ENCODE data around the gene TMEM242. TPM values are rescaled to one million over a fixed set of nuclear protein-coding genes. Genes with fewer than 3 reads are reported as not detected.

TMEM242 gene
- total and polyA plus RNA-seq, 10 of the 15 experiments (the other 5 are each of a cell fraction or from before 2014, with no cell fraction given): 2.8 to 9.8 (median 5.5) TPM

DNA sequence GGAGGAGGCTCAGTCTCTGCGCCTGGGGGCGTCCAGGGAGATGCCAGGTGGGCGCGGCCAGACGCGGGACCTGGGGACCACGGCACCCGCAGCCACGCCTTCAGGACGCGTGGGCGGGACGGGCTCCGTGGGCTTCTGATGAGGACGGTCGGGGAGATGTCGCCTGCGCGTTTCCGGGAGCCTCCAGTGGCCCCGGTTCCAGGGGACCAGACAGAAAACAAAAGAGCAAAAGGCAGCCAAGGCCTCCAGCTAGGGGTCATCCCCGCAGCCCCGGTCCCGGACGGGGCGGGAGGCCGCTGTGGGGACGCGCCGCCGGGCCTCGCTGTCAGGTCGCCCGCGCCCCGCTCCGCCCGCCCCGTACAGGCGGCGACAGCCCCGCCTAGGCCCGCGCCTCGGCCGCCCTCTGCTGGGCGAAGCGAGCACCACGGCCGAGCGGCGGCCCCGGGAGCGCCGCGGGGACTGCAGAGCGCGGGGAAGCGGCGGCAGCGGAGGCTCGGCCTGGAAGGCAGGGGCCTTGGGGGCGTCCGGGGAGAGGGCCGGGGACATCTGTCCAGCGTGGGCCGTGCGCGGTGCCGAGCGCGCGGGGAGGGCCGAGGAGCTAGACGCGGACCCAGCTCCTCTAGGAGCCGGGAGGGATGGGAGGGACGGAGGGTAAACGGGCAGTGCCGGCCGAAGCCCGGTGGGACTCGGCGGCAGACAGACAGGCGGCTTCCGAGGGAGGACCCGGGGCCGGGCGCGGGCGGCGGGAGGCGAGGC, 48.7 kb downstream of the TMEM242 start (continued):
- no peak for TF ChIP-seq BRCA1 (IDR thresholded peaks at IDR 0.05; ENCODE audit: low read depth, low read length)
- peak; percentile 57; the same call in 1 of the 2 replicates for TF ChIP-seq MXI1 (IDR thresholded peaks at IDR 0.05; ENCODE audit: low read depth, low read length)
- 0 out of 2 replicates have a peak, but pooled peaks have one; percentile 8 for TF ChIP-seq CREM (IDR thresholded peaks at IDR 0.05; ENCODE audit: low read depth)
- TF ChIP-seq EGR1 (IDR thresholded peaks at IDR 0.05; ENCODE audit: borderline replicate concordance in 1 of 2, low read depth in 2 of 2, low read length in 2 of 2): peak; percentile 45 to 90
- peak; percentile 84 for TF ChIP-seq ZNF217 (IDR thresholded peaks at IDR 0.05)
- TF ChIP-seq ZSCAN29 (IDR thresholded peaks at IDR 0.05): peak; percentile 26; the same call in 1 of the 2 replicates
- TF ChIP-seq, protein P1, sequence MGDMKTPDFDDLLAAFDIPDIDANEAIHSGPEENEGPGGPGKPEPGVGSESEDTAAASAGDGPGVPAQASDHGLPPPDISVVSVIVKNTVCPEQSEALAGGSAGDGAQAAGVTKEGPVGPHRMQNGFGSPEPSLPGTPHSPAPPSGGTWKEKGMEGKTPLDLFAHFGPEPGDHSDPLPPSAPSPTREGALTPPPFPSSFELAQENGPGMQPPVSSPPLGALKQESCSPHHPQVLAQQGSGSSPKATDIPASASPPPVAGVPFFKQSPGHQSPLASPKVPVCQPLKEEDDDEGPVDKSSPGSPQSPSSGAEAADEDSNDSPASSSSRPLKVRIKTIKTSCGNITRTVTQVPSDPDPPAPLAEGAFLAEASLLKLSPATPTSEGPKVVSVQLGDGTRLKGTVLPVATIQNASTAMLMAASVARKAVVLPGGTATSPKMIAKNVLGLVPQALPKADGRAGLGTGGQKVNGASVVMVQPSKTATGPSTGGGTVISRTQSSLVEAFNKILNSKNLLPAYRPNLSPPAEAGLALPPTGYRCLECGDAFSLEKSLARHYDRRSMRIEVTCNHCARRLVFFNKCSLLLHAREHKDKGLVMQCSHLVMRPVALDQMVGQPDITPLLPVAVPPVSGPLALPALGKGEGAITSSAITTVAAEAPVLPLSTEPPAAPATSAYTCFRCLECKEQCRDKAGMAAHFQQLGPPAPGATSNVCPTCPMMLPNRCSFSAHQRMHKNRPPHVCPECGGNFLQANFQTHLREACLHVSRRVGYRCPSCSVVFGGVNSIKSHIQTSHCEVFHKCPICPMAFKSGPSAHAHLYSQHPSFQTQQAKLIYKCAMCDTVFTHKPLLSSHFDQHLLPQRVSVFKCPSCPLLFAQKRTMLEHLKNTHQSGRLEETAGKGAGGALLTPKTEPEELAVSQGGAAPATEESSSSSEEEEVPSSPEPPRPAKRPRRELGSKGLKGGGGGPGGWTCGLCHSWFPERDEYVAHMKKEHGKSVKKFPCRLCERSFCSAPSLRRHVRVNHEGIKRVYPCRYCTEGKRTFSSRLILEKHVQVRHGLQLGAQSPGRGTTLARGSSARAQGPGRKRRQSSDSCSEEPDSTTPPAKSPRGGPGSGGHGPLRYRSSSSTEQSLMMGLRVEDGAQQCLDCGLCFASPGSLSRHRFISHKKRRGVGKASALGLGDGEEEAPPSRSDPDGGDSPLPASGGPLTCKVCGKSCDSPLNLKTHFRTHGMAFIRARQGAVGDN (IDR thresholded peaks at IDR 0.05): peak; percentile 53
- 0 out of 2 replicates have a peak, but pooled peaks have one; percentile 43 for TF ChIP-seq ZNF207 (IDR thresholded peaks at IDR 0.05; ENCODE audit: borderline replicate concordance)
- TF ChIP-seq SMARCA5 (IDR thresholded peaks at IDR 0.05): peak; percentile 96
- TF ChIP-seq, protein P2, sequence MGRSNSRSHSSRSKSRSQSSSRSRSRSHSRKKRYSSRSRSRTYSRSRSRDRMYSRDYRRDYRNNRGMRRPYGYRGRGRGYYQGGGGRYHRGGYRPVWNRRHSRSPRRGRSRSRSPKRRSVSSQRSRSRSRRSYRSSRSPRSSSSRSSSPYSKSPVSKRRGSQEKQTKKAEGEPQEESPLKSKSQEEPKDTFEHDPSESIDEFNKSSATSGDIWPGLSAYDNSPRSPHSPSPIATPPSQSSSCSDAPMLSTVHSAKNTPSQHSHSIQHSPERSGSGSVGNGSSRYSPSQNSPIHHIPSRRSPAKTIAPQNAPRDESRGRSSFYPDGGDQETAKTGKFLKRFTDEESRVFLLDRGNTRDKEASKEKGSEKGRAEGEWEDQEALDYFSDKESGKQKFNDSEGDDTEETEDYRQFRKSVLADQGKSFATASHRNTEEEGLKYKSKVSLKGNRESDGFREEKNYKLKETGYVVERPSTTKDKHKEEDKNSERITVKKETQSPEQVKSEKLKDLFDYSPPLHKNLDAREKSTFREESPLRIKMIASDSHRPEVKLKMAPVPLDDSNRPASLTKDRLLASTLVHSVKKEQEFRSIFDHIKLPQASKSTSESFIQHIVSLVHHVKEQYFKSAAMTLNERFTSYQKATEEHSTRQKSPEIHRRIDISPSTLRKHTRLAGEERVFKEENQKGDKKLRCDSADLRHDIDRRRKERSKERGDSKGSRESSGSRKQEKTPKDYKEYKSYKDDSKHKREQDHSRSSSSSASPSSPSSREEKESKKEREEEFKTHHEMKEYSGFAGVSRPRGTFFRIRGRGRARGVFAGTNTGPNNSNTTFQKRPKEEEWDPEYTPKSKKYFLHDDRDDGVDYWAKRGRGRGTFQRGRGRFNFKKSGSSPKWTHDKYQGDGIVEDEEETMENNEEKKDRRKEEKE (IDR thresholded peaks at IDR 0.05): 0 out of 2 replicates have a peak, but pooled peaks have one; percentile 42
- TF ChIP-seq, protein P3, sequence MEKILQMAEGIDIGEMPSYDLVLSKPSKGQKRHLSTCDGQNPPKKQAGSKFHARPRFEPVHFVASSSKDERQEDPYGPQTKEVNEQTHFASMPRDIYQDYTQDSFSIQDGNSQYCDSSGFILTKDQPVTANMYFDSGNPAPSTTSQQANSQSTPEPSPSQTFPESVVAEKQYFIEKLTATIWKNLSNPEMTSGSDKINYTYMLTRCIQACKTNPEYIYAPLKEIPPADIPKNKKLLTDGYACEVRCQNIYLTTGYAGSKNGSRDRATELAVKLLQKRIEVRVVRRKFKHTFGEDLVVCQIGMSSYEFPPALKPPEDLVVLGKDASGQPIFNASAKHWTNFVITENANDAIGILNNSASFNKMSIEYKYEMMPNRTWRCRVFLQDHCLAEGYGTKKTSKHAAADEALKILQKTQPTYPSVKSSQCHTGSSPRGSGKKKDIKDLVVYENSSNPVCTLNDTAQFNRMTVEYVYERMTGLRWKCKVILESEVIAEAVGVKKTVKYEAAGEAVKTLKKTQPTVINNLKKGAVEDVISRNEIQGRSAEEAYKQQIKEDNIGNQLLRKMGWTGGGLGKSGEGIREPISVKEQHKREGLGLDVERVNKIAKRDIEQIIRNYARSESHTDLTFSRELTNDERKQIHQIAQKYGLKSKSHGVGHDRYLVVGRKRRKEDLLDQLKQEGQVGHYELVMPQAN (conservative IDR thresholded peaks at IDR 0.05): peak; percentile 76
- TF ChIP-seq IRF4 (IDR thresholded peaks at IDR 0.05; ENCODE audit: low read depth, low read length): no peak
- no peak for TF ChIP-seq PML (IDR thresholded peaks at IDR 0.05; ENCODE audit: low read length)
- peak; percentile 61 for TF ChIP-seq YY1 (IDR thresholded peaks at IDR 0.05; ENCODE audit: low read depth, low read length)
- TF ChIP-seq ZNF24 (IDR thresholded peaks at IDR 0.05): peak; percentile 54; the same call in 1 of the 2 replicates
- TF ChIP-seq GATAD2B (conservative IDR thresholded peaks at IDR 0.05; ENCODE audit: low read depth): peak; percentile 80
- TF ChIP-seq EED (IDR thresholded peaks at IDR 0.05; ENCODE audit: low read depth): no peak; the same call in 1 of the 2 replicates
